K562 (cell line): ENCODE measurements around the gene SVEP1. TPM values are rescaled to one million over a fixed set of nuclear protein-coding genes. Genes with fewer than 3 reads are reported as not detected.

Experiments used
- ATAC-seq: fragments of 200-7000 bp; cut with Tn5 transposase; 3 replicates; pipeline ENCODE4 v1.9.1; 2020; ENCODE audit warnings: moderate library complexity
- BruUV-seq: library from RNA; stranded (reverse); fragments of 400-500 nt; replicated peaks from 2 replicates; lab custom pipeline; 2021; lab: Mats Ljungman, UMichigan
- CTCF ChIA-PET: fragments of 300-600 bp; formaldehyde crosslinking; extraction: SDS; loops from one replicate; lab custom pipeline; 2021; ENCODE audit warnings: low intra/inter-chr PET ratio; lab: Yijun Ruan, JAX
- POLR2A ChIA-PET: fragments of 300-600, 350-650 bp; sonication (Branson Sonifier 250); formaldehyde crosslinking; extraction: SDS; loops from one replicate; lab custom pipeline; 2021; ENCODE audit warnings: antibody characterized with exemption, inconsistent platforms; lab: Yijun Ruan, JAX
- DNase-seq, 4 experiments: peaks; one replicate each; pipeline versions ENCODE4 v3.0.0 to v3.0.0-alpha.2; 2011 to 2018; ENCODE audit warnings: low spot score in 3 of 4, mixed read lengths in 3 of 4; ENCODE audit errors: extremely low read depth in 1 of 4
- FAIRE-seq: peaks from 2 replicates; lab custom pipeline; 2011; peaks lifted over from hg19 to GRCh38; lab: Jason Lieb, UNC
- H2AFZ ChIP-seq: 2 replicates; pipeline ENCODE4 v1.6.0; 2011; ENCODE audit warnings: low read depth, low read length, control low read depth, inconsistent platforms
- H3K27ac ChIP-seq: fragments of 200-600 bp; 3 replicates; pipeline ENCODE4 v1.8.0; 2011; ENCODE audit warnings: low read depth, mild to moderate bottlenecking, control low read depth, inconsistent platforms, low read length, moderate library complexity, mixed read lengths; ENCODE audit errors: extremely low read depth
- H3K27me3 ChIP-seq, 2 experiments: fragments of 300-600 bp in 1 of 2; 2 replicates in 1 of 2; 3 replicates in 1 of 2; pipeline versions ENCODE4 v1.6.0 to v1.8.0; 2011; ENCODE audit warnings: inconsistent platforms in 2 of 2, low read length in 2 of 2, mild to moderate bottlenecking in 1 of 2, mixed read lengths in 1 of 2, moderate library complexity in 1 of 2; ENCODE audit not compliant: control insufficient read depth in 2 of 2, insufficient read depth in 2 of 2
- H3K36me3 ChIP-seq: fragments of 300-600 bp; 3 replicates; pipeline ENCODE4 v1.8.0; 2011; ENCODE audit warnings: mild to moderate bottlenecking, low read length, inconsistent platforms; ENCODE audit not compliant: control insufficient read depth, insufficient read depth
- H3K4me1 ChIP-seq, 2 experiments: fragments of 200-600 bp in 1 of 2; replicated peaks in 1 of 2; 2 replicates in 1 of 2; 3 replicates in 1 of 2; pipeline versions ENCODE4 v1.5.1 to v1.8.0; 2011; ENCODE audit warnings: inconsistent platforms in 2 of 2, low read length in 2 of 2, mild to moderate bottlenecking in 1 of 2, mixed read lengths in 1 of 2, moderate library complexity in 1 of 2; ENCODE audit not compliant: control insufficient read depth in 2 of 2, insufficient read depth in 2 of 2
- H3K4me2 ChIP-seq: 2 replicates; pipeline ENCODE4 v1.6.1; 2011; ENCODE audit warnings: low read length, control low read depth, inconsistent platforms, mixed read lengths; ENCODE audit not compliant: insufficient read depth
- H3K4me3 ChIP-seq: fragments of 200-600 bp; sonication (generic), shearing (Covaris generic); 2 replicates; pipeline ENCODE4 v1.5.1; 2016; ENCODE audit warnings: control low read depth, inconsistent platforms
- H3K79me2 ChIP-seq: fragments of 200-600 bp; 3 replicates; pipeline ENCODE4 v1.8.0; 2011; ENCODE audit warnings: low read length, inconsistent platforms; ENCODE audit not compliant: control insufficient read depth, insufficient read depth
- H3K9ac ChIP-seq, 2 experiments: 2 replicates each; pipeline versions ENCODE4 v1.6.0 to v1.6.1; 2011; ENCODE audit warnings: low read depth in 2 of 2, low read length in 2 of 2, control low read depth in 1 of 2, inconsistent platforms in 1 of 2, mild to moderate bottlenecking in 1 of 2, mixed read lengths in 1 of 2; ENCODE audit not compliant: insufficient read depth in 1 of 2
- H3K9me1 ChIP-seq: one replicate; pipeline ENCODE4 v1.6.0; 2011; ENCODE audit warnings: inconsistent platforms, mild to moderate bottlenecking, low read length, moderate library complexity; ENCODE audit not compliant: control insufficient read depth, insufficient read depth
- H3K9me3 ChIP-seq: replicated peaks from 2 replicates; pipeline ENCODE4 v1.5.1; 2011; ENCODE audit warnings: low read depth, low read length, inconsistent platforms; ENCODE audit not compliant: control insufficient read depth, insufficient read depth
- H4K20me1 ChIP-seq: replicated peaks from 2 replicates; pipeline ENCODE4 v1.6.1; 2011; ENCODE audit warnings: low read length, inconsistent platforms, mixed read lengths; ENCODE audit not compliant: control insufficient read depth, insufficient read depth
- ARNT ChIP-seq, 2 experiments: fragments of 450-650 bp; IDR thresholded peaks; 2 replicates each; pipeline ENCODE4 v1.6.1; 2016; ENCODE audit warnings: mild to moderate bottlenecking in 1 of 2
- EP400 ChIP-seq: fragments of 450-650 bp; IDR thresholded peaks from 2 replicates; pipeline ENCODE4 v1.6.1; 2017; ENCODE audit warnings: antibody characterized with exemption, mild to moderate bottlenecking, moderate library complexity
- GABPB1 ChIP-seq: sonication (generic); formaldehyde crosslinking; IDR thresholded peaks from 2 replicates; pipeline ENCODE4 v1.8.0; 2022; ENCODE audit warnings: mild to moderate bottlenecking, missing genetic modification reagents
- LCOR ChIP-seq: sonication (generic); formaldehyde crosslinking; IDR thresholded peaks from 2 replicates; pipeline ENCODE4 v1.8.0; 2022; ENCODE audit warnings: mild to moderate bottlenecking, missing genetic modification reagents
- MEF2A ChIP-seq: IDR thresholded peaks from 2 replicates; pipeline ENCODE4 v1.6.1; 2011; ENCODE audit warnings: low read depth, mild to moderate bottlenecking, low read length, moderate library complexity; ENCODE audit not compliant: control insufficient read depth
- NEUROD1 ChIP-seq: fragments of 150-350 bp; IDR thresholded peaks from 2 replicates; pipeline ENCODE4 v1.6.1; 2014; ENCODE audit warnings: borderline replicate concordance, low read length, low read depth; ENCODE audit not compliant: partially characterized antibody
- RBM15 ChIP-seq: fragments of 200-400 bp; formaldehyde crosslinking; IDR thresholded peaks from 2 replicates; pipeline ENCODE4 v1.6.1; 2018; ENCODE audit warnings: mild to moderate bottlenecking, low read length, moderate library complexity; ENCODE audit not compliant: insufficient read depth
- ZNF586 ChIP-seq: fragments of 450-650 bp; formaldehyde crosslinking; conservative IDR thresholded peaks from 2 replicates; pipeline ENCODE4 v1.4.0; 2020; ENCODE audit warnings: mild to moderate bottlenecking, moderate library complexity
- WGBS: fragments of 100-300 bp; shearing (Covaris generic); methylation state at CpG from one replicate; pipeline ENCODE4 v1.1.6; 2016; ENCODE audit warnings: low coverage, mixed read lengths; ENCODE audit not compliant: insufficient coverage; ENCODE audit errors: missing lambda C conversion rate; 5-methylcytosine and 5-hydroxymethylcytosine counted together
- in situ Hi-C: fragments of 300-500 bp; cut with MboI; formaldehyde crosslinking; loops from 4 replicates; pipeline ENCODE4 v1.15.0; 2018; ENCODE audit warnings: inconsistent platforms, mixed read lengths
- intact Hi-C: fragments of 100-400 bp; cut with micrococcal nuclease; formaldehyde crosslinking; loops from 2 replicates; pipeline ENCODE4 v1.14.2; 2022
- polyA plus RNA-seq, 8 experiments: library from polyadenylated mRNA; depleted of rRNA in 4 of 8; stranded (reverse) in 5 of 8; unstranded in 3 of 8; fragments of >200 nt; fragmentation: Nextera tagmentation in 2 of 8; fragmentation: Illumina TruSeq in 1 of 8; extraction: Ambion mirVana in 2 of 8; extraction: Trizol in 1 of 8; gene quantifications; 2 replicates each; pipeline versions ENCODE4 v1.2.1 to v1.2.3, GENCODE V29; 2011 to 2014; ENCODE audit warnings: inconsistent platforms in 1 of 8, missing spikeins in 1 of 8
- total RNA-seq, 7 experiments: library from RNA; depleted of rRNA in 6 of 7; stranded (reverse); fragments of >200 nt in 6 of 7; fragmentation: Illumina TruSeq in 2 of 7; extraction: Trizol in 2 of 7; gene quantifications; 2 replicates each; pipeline versions ENCODE4 v1.2.1 to v1.2.3, GENCODE V29; 2011 to 2021; ENCODE audit warnings: low replicate concordance in 1 of 7
- TF ChIP-seq, protein P1 (sequence below): fragments of 250-450 bp; sonication (Bioruptor Pico); IDR thresholded peaks from 2 replicates; pipeline ENCODE4 v1.4.0; 2020; ENCODE audit warnings: mild to moderate bottlenecking, moderate library complexity
- TF ChIP-seq, protein P2 (sequence below): sonication (generic); formaldehyde crosslinking; IDR thresholded peaks from 2 replicates; pipeline ENCODE4 v1.8.1; 2023; ENCODE audit warnings: mild to moderate bottlenecking, missing genetic modification reagents, moderate library complexity
- TF ChIP-seq, protein P3 (sequence below), 2 experiments: fragments of 450-650 bp in 1 of 2; IDR thresholded peaks; 2 replicates each; pipeline ENCODE4 v1.6.1; 2011 to 2017; ENCODE audit warnings: low read depth in 2 of 2, antibody characterized with exemption in 1 of 2, borderline replicate concordance in 1 of 2, low read length in 1 of 2, mild to moderate bottlenecking in 1 of 2, mixed read lengths in 1 of 2; ENCODE audit not compliant: control insufficient read depth in 1 of 2
- TF ChIP-seq, protein P4 (sequence below): conservative IDR thresholded peaks from 2 replicates; pipeline ENCODE4 v1.6.1; 2011; ENCODE audit warnings: low read depth, mild to moderate bottlenecking, low read length; ENCODE audit not compliant: control insufficient read depth

The SVEP1 gene
- total and polyA plus RNA-seq, 9 of the 15 experiments (the other 6 are each of a cell fraction or from before 2014, with no cell fraction given), result 0.20 to 0.84 (median 0.43) TPM

DNA sequence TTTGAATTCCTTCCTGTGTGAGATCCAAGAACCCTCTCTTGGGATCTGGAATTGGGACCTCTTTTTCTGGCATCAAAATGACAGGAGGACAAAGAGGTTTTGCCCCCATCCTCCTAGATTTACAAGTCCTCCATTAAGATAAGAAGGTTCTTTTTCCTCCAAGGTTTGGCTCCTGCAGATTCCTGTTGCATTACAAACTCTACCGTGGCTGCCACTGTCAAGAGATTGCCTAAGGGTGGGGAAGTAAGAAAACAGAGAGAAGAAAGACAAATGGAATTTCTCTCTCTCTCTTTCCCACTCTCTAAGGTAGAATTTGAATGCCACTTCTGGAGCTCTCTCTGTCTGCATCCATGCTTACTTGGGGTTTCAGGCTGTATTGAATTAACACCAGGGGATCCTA lies 12.0 kb upstream of the SVEP1 start (continued):
- no peak for TF ChIP-seq ZNF586
- TF ChIP-seq, protein P1, sequence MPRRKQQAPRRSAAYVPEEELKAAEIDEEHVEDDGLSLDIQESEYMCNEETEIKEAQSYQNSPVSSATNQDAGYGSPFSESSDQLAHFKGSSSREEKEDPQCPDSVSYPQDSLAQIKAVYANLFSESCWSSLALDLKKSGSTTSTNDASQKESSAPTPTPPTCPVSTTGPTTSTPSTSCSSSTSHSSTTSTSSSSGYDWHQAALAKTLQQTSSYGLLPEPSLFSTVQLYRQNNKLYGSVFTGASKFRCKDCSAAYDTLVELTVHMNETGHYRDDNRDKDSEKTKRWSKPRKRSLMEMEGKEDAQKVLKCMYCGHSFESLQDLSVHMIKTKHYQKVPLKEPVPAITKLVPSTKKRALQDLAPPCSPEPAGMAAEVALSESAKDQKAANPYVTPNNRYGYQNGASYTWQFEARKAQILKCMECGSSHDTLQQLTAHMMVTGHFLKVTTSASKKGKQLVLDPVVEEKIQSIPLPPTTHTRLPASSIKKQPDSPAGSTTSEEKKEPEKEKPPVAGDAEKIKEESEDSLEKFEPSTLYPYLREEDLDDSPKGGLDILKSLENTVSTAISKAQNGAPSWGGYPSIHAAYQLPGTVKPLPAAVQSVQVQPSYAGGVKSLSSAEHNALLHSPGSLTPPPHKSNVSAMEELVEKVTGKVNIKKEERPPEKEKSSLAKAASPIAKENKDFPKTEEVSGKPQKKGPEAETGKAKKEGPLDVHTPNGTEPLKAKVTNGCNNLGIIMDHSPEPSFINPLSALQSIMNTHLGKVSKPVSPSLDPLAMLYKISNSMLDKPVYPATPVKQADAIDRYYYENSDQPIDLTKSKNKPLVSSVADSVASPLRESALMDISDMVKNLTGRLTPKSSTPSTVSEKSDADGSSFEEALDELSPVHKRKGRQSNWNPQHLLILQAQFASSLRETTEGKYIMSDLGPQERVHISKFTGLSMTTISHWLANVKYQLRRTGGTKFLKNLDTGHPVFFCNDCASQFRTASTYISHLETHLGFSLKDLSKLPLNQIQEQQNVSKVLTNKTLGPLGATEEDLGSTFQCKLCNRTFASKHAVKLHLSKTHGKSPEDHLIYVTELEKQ (CRISPR knock-in tag), result no peak
- TF ChIP-seq, all 486 proteins: peak for 0

DNA sequence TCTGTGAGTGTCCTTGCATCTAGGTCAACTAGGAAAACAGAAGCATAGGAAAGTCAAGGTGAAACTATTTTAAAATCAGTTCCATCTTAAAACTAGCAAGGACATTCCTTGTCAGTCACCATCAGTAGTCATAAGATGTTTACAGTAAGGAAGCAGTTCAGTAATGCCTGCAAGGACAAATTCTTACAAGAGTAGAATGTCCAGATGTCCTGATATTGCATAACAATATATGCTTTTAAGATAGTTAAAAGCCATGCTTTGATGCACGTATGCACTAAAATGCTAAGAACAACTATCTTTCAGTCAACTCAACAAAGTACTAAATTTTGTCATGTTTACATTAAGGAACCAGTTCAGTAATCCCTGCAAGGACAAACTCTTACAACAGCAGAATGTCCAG lies 11.3 kb upstream of the SVEP1 start:
- ChIA-PET CTCF (no interaction called here), POLR2A (no interaction called here)
- H3K9ac ChIP-seq, result no peak overlapping the region
- H3K4me2 ChIP-seq, result no peak overlapping the region
- no peak overlapping the region for H2AFZ ChIP-seq
- H3K79me2 ChIP-seq, result no peaks in the 10 kb centered on the region
- BruUV-seq, result no TSS peak
- FAIRE-seq (no peak), ATAC-seq (no peak), DNase-seq (no peak)
- no peaks in the 10 kb centered on the region for H3K9me1 ChIP-seq
- H3K9me3 ChIP-seq, result no peaks in the 10 kb centered on the region
- WGBS, result 0% methylated on average over 1 of the region's 1 CpG
- intact Hi-C loops (no loop called here), in situ Hi-C loops (no loop called here)
- no peaks in the 10 kb centered on the region for H3K36me3 ChIP-seq
- H3K4me3 ChIP-seq, result no peak overlapping the region
- no peaks in the 10 kb centered on the region for H3K4me1 ChIP-seq
- no peaks in the 10 kb centered on the region for H4K20me1 ChIP-seq
- H3K27me3 ChIP-seq, result no peaks in the 10 kb centered on the region
- H3K27ac ChIP-seq, result no peak overlapping the region
- TF ChIP-seq ARNT (IDR thresholded peaks at IDR 0.05) (no peak), EP400 (no peak), NEUROD1 (no peak), GABPB1 (CRISPR knock-in tag) (no peak), RBM15 (no peak), LCOR (CRISPR knock-in tag) (no peak), MEF2A (no peak)
- TF ChIP-seq, protein P2, sequence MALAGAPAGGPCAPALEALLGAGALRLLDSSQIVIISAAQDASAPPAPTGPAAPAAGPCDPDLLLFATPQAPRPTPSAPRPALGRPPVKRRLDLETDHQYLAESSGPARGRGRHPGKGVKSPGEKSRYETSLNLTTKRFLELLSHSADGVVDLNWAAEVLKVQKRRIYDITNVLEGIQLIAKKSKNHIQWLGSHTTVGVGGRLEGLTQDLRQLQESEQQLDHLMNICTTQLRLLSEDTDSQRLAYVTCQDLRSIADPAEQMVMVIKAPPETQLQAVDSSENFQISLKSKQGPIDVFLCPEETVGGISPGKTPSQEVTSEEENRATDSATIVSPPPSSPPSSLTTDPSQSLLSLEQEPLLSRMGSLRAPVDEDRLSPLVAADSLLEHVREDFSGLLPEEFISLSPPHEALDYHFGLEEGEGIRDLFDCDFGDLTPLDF (CRISPR knock-in tag), result no peak
- TF ChIP-seq, protein P3, sequence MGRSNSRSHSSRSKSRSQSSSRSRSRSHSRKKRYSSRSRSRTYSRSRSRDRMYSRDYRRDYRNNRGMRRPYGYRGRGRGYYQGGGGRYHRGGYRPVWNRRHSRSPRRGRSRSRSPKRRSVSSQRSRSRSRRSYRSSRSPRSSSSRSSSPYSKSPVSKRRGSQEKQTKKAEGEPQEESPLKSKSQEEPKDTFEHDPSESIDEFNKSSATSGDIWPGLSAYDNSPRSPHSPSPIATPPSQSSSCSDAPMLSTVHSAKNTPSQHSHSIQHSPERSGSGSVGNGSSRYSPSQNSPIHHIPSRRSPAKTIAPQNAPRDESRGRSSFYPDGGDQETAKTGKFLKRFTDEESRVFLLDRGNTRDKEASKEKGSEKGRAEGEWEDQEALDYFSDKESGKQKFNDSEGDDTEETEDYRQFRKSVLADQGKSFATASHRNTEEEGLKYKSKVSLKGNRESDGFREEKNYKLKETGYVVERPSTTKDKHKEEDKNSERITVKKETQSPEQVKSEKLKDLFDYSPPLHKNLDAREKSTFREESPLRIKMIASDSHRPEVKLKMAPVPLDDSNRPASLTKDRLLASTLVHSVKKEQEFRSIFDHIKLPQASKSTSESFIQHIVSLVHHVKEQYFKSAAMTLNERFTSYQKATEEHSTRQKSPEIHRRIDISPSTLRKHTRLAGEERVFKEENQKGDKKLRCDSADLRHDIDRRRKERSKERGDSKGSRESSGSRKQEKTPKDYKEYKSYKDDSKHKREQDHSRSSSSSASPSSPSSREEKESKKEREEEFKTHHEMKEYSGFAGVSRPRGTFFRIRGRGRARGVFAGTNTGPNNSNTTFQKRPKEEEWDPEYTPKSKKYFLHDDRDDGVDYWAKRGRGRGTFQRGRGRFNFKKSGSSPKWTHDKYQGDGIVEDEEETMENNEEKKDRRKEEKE (IDR thresholded peaks at IDR 0.05; ENCODE audit: borderline replicate concordance in 1 of 2, control insufficient read depth in 1 of 2, low read depth in 2 of 2, low read length in 1 of 2), result no peak
- TF ChIP-seq, protein P4, sequence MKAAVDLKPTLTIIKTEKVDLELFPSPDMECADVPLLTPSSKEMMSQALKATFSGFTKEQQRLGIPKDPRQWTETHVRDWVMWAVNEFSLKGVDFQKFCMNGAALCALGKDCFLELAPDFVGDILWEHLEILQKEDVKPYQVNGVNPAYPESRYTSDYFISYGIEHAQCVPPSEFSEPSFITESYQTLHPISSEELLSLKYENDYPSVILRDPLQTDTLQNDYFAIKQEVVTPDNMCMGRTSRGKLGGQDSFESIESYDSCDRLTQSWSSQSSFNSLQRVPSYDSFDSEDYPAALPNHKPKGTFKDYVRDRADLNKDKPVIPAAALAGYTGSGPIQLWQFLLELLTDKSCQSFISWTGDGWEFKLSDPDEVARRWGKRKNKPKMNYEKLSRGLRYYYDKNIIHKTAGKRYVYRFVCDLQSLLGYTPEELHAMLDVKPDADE, result no peak
